Gastrocnemius medialis (tissue), 4 donors: ENCODE data around the gene NPR2. TPM values are rescaled to one million over a fixed set of nuclear protein-coding genes. Genes with fewer than 3 reads are reported as not detected.

Source experiments
- ATAC-seq, 2 donors: fragments of 150-250 bp; one replicate each; pipeline ENCODE4 v1.9.1; 2016
- DNase-seq, 2 donors: peaks; one replicate each; pipeline ENCODE4 v3.0.0-alpha.2; 2019
- H3K27ac ChIP-seq, 4 donors: fragments of 200-600 bp; sonication (generic); 1 replicate in 1 of 4; 2 replicates in 3 of 4; pipeline ENCODE4 v1.5.1; 2016 to 2018; ENCODE audit warnings: mild to moderate bottlenecking in 2 of 4, moderate library complexity in 1 of 4
- H3K27me3 ChIP-seq, 3 donors: fragments of 200-600 bp; sonication (generic) in 2 of 3; 1 replicate in 1 of 3; 2 replicates in 2 of 3; pipeline versions ENCODE4 v1.5.1 to v1.6.0; 2016 to 2019; ENCODE audit warnings: mild to moderate bottlenecking in 1 of 3, moderate library complexity in 1 of 3
- H3K36me3 ChIP-seq, 2 donors: fragments of 200-600 bp; sonication (generic) in 1 of 2; one replicate each; pipeline ENCODE4 v1.5.1; 2017 to 2018
- H3K4me1 ChIP-seq, 2 donors: fragments of 200-600 bp; sonication (generic) in 1 of 2; one replicate each; pipeline ENCODE4 v1.5.1; 2016 to 2017; ENCODE audit warnings: mild to moderate bottlenecking in 2 of 2
- H3K4me3 ChIP-seq, 4 donors: fragments of 200-600 bp; sonication (generic) in 3 of 4; 1 replicate in 1 of 4; 2 replicates in 3 of 4; pipeline ENCODE4 v1.5.1; 2016 to 2019; ENCODE audit warnings: mild to moderate bottlenecking in 2 of 4
- H3K9me3 ChIP-seq, 3 donors: fragments of 200-600 bp; sonication (generic) in 2 of 3; 1 replicate in 1 of 3; 2 replicates in 2 of 3; pipeline ENCODE4 v1.5.1; 2016 to 2019
- CTCF ChIP-seq, 5 experiments: fragments of 450-650 bp in 3 of 5; fragments of 200-600 bp in 2 of 5; sonication (generic) in 2 of 5; IDR thresholded peaks in 4 of 5; conservative IDR thresholded peaks in 1 of 5; 1 replicate in 4 of 5; 2 replicates in 1 of 5; pipeline ENCODE4 v1.5.1; 2016 to 2019; ENCODE audit warnings: antibody characterized with exemption in 5 of 5, mild to moderate bottlenecking in 3 of 5, moderate library complexity in 3 of 5
- POLR2A ChIP-seq, 2 donors: fragments of 450-650 bp; IDR thresholded peaks; one replicate each; pipeline ENCODE4 v1.6.1; 2017; ENCODE audit warnings: antibody characterized with exemption in 2 of 2, mild to moderate bottlenecking in 2 of 2, moderate library complexity in 2 of 2
- in situ Hi-C, 4 donors: fragments of 200-750 bp; cut with MboI; loops; one replicate each; pipeline versions ENCODE4 v1.15.0 to v1.8.0; 2017; ENCODE audit warnings: low sequenced_read_pairs in 4 of 4
- intact Hi-C: fragments of 100-400 bp; cut with DNase I; formaldehyde crosslinking; loops from one replicate; pipeline ENCODE4 v1.15.1; 2023; ENCODE audit warnings: low total_unique reads
- total RNA-seq, 4 donors: library from RNA; depleted of rRNA; stranded (reverse); fragments of >200 nt; gene quantifications; one replicate each; pipeline versions ENCODE4 v1.1.0 to v1.2.3, GENCODE V29; 2016

Gene NPR2
- total RNA-seq, 4 donors from 2014 or later = 12.3 to 19.2 (median 16.3) TPM

GRCh38 chr9:35745569-35745968 lies 45.8 kb upstream of the NPR2 start:
- H3K27ac ChIP-seq = peak overlapping the region in 3 of 4 donors; percentile 88 to 97 (median 95)
- intact Hi-C loops = no loop called here
- peaks cover 0 to 42% of the 10 kb centered on the region in 2 donors for H3K36me3 ChIP-seq

DNA sequence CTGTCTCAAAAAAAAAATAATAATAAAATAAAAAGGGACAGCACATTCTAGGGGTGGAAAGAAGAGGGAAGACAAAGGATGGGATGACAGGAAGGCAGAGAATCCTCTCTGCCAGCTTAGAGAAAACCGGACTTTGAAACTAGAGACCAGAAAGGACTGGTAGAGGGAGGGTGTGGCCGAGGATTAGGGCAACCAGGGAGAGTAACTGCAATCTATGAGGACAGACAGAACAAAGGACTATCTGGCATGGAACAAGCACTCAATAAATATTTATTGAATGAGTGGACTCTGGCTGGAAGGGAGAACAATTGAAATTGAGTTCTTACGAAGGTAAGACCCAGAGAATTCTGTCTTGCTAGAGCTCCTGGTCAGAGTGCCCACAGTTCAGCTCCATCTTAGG lies 44.8 kb upstream of the NPR2 start:
- DNase-seq (no peak), ATAC-seq (no peak)
- Histone ChIP-seq H3K9me3 (no peaks in the 10 kb centered on the region), H3K36me3 (peaks cover 0 to 45% of the 10 kb centered on the region in 2 donors), H3K4me3 (peak overlapping the region; percentile 81 to 99 (median 85)), H3K27ac (peak overlapping the region; percentile 88 to 97 (median 94)), H3K27me3 (no peaks in the 10 kb centered on the region), H3K4me1 (peaks cover 41 to 51% of the 10 kb centered on the region in 2 donors)
- intact Hi-C loops (no loop called here), in situ Hi-C loops (loop anchor here in 1 of 4 donors (25.0 kb wide), 1 partner anchor 259 kb away; the partner anchor contains the start of gene RUSC2)
- TF ChIP-seq CTCF (IDR thresholded peaks at IDR 0.05 in 4 of 5, conservative IDR thresholded peaks at IDR 0.05 in 1 of 5) = no peak
- no peak for TF ChIP-seq POLR2A (IDR thresholded peaks at IDR 0.05)

More at GRCh38 chr9:35745569-35745968, 45.8 kb upstream of the NPR2 start:
- Histone ChIP-seq H3K27me3 (no peaks in the 10 kb centered on the region), H3K4me3 (peak overlapping the region; percentile 81 to 99 (median 85)), H3K4me1 (peaks cover 40 to 50% of the 10 kb centered on the region in 2 donors), H3K9me3 (no peaks in the 10 kb centered on the region)
- DNase-seq = no peak
- ATAC-seq = no peak
- in situ Hi-C loops = loop anchor here in 1 of 4 donors (25.0 kb wide), 1 partner anchor 258 kb away; the partner anchor contains the start of gene RUSC2
- TF ChIP-seq CTCF (IDR thresholded peaks at IDR 0.05 in 4 of 5, conservative IDR thresholded peaks at IDR 0.05 in 1 of 5) = no peak
- no peak for TF ChIP-seq POLR2A (IDR thresholded peaks at IDR 0.05)

- peaks cover 41 to 49% of the 10 kb centered on the region in 2 donors for H3K4me1 ChIP-seq
- H3K27me3 ChIP-seq = no peaks in the 10 kb centered on the region
- H3K27ac ChIP-seq = peak overlapping the region; percentile 88 to 97 (median 94)
- intact Hi-C loops = no loop called here
- in situ Hi-C loops = loop anchor here in 1 of 4 donors (25.0 kb wide), 1 partner anchor 261 kb away; the partner anchor contains the start of gene RUSC2
- peaks cover 2 to 45% of the 10 kb centered on the region in 2 donors for H3K36me3 ChIP-seq
- H3K4me3 ChIP-seq = peak overlapping the region; percentile 81 to 99 (median 85)
- DNase-seq (peak in 1 of 2 donors; percentile 28), ATAC-seq (peak; percentile 15 to 24)
- TF ChIP-seq POLR2A (IDR thresholded peaks at IDR 0.05) (no peak), CTCF (IDR thresholded peaks at IDR 0.05 in 4 of 5, conservative IDR thresholded peaks at IDR 0.05 in 1 of 5) (no peak)
- H3K9me3 ChIP-seq = no peaks in the 10 kb centered on the region
Observed at GRCh38 chr9:35748242-35748857, 43.0 kb upstream of the NPR2 start.

- in situ Hi-C loops (loop anchor here in 1 of 4 donors (25.0 kb wide), 1 partner anchor 262 kb away; the partner anchor contains the start of gene RUSC2), intact Hi-C loops (loop anchor here (1.0 kb wide), 3 partner anchors 17 to 103 kb away; partner anchors contain the start of genes CREB3, FAM221B and TLN1)
- TF ChIP-seq POLR2A (IDR thresholded peaks at IDR 0.05) (peak; percentile 88 to 95), CTCF (IDR thresholded peaks at IDR 0.05 in 4 of 5, conservative IDR thresholded peaks at IDR 0.05 in 1 of 5) (no peak)
- ATAC-seq (peak; percentile 81 to 85), DNase-seq (peak; percentile 71 to 87)
- H3K36me3 ChIP-seq = peaks cover 2 to 45% of the 10 kb centered on the region in 2 donors
- no peaks in the 10 kb centered on the region for H3K27me3 ChIP-seq
- peak within 1 kb of the TSS; percentile 88 to 97 (median 94) for H3K27ac ChIP-seq
- H3K4me3 ChIP-seq = peak within 1 kb of the TSS; percentile 81 to 99 (median 85)
- no peaks in the 10 kb centered on the region for H3K9me3 ChIP-seq
- H3K4me1 ChIP-seq = peaks cover 41 to 45% of the 10 kb centered on the region in 2 donors
Observed at GRCh38 chr9:35748858-35749514, 42.4 kb upstream of the NPR2 start, which contains the start of the genes GBA2 and RGP1. GBA2 (minus strand) TSS chr9:35749228; CDS start chr9:35748704, 524 bp downstream. RGP1 (plus strand) TSS chr9:35749287; CDS start chr9:35749756, 469 bp downstream.
